ENCODE data around the gene TECR. TPM values are rescaled to one million over a fixed set of nuclear protein-coding genes. Genes with fewer than 3 reads are reported as not detected.
A peak's percentile ranks its signal among the peaks of the same experiment; 100 is the strongest.

Gene TECR
- total RNA-seq, 1 donor from 2014 or later: 17.0 TPM

GRCh38 chr19:14510311-14511228, 18.8 kb upstream of the TECR start:
- DNase-seq: peak; percentile 26

- no peak for DNase-seq
These were observed 18.2 kb upstream of the TECR start for GRCh38 chr19:14511229-14511593.

GRCh38 chr19:14512406-14512961, 16.9 kb upstream of the TECR start:
- no peak for DNase-seq

- no peak for DNase-seq
These were observed 15.1 kb upstream of the TECR start for GRCh38 chr19:14514215-14514863.

- DNase-seq: no peak
These were observed 13.8 kb upstream of the TECR start for GRCh38 chr19:14515501-14516047.

- DNase-seq: no peak
These were observed 13.3 kb upstream of the TECR start for GRCh38 chr19:14516048-14516534.

GRCh38 chr19:14516746-14517438, 12.5 kb upstream of the TECR start:
- DNase-seq: no peak

- peak; percentile 67 for DNase-seq
These were observed 12.0 kb upstream of the TECR start for GRCh38 chr19:14517446-14517839.

GRCh38 chr19:14517840-14518505, 11.4 kb upstream of the TECR start, which contains the start of gene DNAJB1:
Gene DNAJB1, minus strand, starts transcription at chr19:14518397. Its CDS starts 48 bp downstream, at chr19:14518349.
- DNase-seq: peak; percentile 83

- DNase-seq: no peak
These were observed 10.0 kb upstream of the TECR start for GRCh38 chr19:14519245-14519859.

GRCh38 chr19:14519860-14520407, 9.5 kb upstream of the TECR start:
- DNase-seq: peak; percentile 78

- DNase-seq: no peak
These were observed 8.9 kb upstream of the TECR start for GRCh38 chr19:14520543-14520942.

GRCh38 chr19:14525729-14526128, 3.7 kb upstream of the TECR start:
- DNase-seq: no peak

GRCh38 chr19:14526423-14526822, 3.0 kb upstream of the TECR start:
- DNase-seq: no peak

GRCh38 chr19:14528419-14529253, 758 bp upstream of the TECR start:
- DNase-seq: no peak

GRCh38 chr19:14530005-14530348, 583 bp downstream of the TECR start:
- no peak for DNase-seq

- no peak for DNase-seq
These were observed 1.1 kb downstream of the TECR start for GRCh38 chr19:14530506-14530905.

- DNase-seq: no peak
These were observed 4.1 kb downstream of the TECR start for GRCh38 chr19:14533450-14533849.

- peak; percentile 89 for DNase-seq
These were observed 7.7 kb downstream of the TECR start for GRCh38 chr19:14536926-14537692.

Data from dermis blood vessel endothelial cell (primary cell).